Dermis microvascular lymphatic vessel endothelial cell (primary cell): ENCODE results near the gene CBLB. TPM values are rescaled to one million over a fixed set of nuclear protein-coding genes. Genes with fewer than 3 reads are reported as not detected.
"Not testable (repeated sequence)": the region's sequence is repeated elsewhere in the genome, so short reads cannot be mapped to it uniquely, and the experiment has no call there.

Experiments
- DNase-seq, 2 donors: peaks; one replicate each; pipeline versions ENCODE4 v3.0.0 to v3.0.0-alpha.2; 2010; ENCODE audit warnings: low read depth in 2 of 2
- total RNA-seq: library from RNA; depleted of rRNA; stranded (reverse); fragments of >200 nt; gene quantifications from 2 replicates; pipeline ENCODE4 v1.2.1, GENCODE V29; 2014

CBLB gene
- total RNA-seq, 1 donor from 2014 or later, result 10.5 TPM

DNA sequence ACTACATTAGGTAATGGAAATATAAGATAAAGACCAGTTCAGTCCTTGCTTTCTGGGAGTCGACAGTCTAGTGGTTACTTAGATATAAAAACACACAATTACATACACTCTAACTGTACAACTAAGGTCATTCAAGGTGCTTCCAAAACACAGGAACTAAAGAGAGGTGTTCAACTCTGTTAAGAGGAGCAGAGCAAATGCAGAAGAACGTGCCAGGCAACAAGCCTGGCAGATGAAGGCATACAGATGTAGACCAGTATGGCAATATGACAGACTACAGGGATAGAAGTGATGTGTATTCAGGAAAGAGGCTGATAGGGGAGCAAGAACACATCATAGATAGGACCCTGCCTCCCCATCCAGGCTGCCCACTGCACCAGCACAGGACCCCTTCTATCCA is 78.3 kb downstream of the CBLB start:
- no peak for DNase-seq

- no peak for DNase-seq
Measured at GRCh38 chr3:105788593-105788992, 80.2 kb downstream of the CBLB start.

DNA sequence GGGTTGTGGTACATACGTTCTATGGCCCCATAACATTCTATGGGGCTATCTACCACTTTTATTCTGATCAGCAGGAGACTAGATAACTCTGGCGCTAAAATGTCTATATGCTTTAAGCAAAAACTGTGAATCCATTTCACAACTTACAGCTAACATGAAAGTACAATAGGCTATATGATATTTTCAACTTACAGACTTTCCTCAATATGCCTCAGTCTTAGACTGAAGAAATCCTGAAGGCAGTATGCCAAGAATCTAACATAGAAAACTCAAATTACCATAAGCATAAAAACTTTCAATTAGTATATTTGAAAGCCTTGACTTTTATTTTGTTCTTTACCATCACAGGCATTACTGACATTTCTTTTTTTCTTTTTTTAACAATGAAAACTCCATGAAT is 81.4 kb downstream of the CBLB start:
- DNase-seq, result no peak

DNA sequence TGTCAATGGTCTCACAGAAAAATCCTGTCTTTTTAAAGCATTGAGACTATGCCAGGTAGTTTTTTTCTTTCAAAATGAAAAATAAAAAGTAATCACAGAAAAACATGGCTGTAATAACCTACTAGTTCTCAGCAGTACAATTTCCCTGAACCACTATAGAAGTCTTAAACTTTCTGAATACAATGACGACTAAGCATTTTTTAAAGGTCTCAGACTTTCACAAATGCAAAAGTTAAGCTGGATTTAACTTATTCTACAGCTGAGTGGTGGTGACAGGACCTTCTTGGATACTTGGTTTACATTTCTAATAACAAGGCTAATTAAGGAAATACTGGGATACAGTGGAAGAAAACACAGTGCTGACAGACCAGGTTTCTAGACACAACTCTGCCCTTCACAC is 81.8 kb downstream of the CBLB start:
- no peak for DNase-seq

DNA sequence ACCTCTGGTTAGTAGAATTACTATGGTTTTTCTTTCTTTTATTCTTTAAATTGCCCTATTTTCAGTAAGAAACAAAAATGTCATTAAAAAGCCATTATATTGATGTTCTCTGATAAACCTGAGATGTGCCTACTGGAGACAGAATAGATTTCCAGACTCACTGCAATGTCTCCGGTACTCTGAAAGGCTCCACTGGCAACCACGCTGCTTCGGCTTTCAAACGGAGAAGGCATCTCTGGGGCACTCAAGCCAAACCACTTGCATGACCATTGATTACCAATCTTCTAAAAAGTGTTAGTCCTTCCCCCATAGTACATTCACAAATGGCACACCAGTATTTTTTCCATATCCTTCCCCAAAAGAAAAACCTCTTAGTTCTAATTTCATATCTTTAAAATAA is 82.6 kb downstream of the CBLB start:
- DNase-seq, result no peak

DNA sequence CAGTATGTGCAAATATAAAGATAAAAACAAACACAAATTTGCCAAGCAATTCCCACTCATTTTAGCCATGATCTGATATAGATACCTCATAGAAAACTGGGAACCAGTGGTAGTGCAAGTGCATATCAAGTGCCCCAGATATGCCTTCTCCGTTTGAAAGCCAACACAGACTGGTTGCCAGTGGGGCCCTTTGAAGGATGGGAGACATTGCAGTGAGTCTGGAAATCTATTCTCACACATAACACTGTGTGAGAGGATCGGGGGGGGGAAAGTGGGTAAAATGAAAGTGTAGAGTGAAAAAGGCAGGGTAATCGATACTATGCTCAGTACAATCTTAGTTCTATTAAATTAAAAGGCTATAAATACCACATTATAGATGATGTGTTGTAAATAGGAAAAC is 83.0 kb downstream of the CBLB start:
- DNase-seq, result no peak

GRCh38 chr3:105783631-105784030 is 85.2 kb downstream of the CBLB start:
- DNase-seq, result no peak

GRCh38 chr3:105781871-105782270 is 86.9 kb downstream of the CBLB start:
- DNase-seq, result no peak

- no peak for DNase-seq
Measured at GRCh38 chr3:105780107-105780506, 88.7 kb downstream of the CBLB start.

DNA sequence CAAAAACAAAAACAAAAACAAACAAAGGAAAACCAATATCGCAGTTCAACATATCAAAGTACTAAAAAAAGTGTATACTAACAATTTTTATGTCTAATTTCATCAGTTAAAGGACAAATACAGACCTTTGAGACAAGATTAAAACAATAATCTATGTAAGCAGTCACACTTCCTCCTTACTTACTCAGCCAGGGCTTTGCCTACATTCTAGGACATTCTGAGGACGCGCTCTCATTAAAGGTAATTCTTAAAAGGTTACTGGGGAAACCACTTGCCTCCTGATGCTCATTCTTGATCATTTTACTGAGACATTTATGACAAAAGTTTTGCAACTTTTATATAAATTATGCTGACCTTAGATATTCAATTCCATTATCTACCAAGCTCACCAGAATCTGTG is 93.4 kb downstream of the CBLB start:
- no peak for DNase-seq

- DNase-seq, result no peak
Measured at GRCh38 chr3:105774444-105775180, 94.2 kb downstream of the CBLB start.

- no peak for DNase-seq
Measured at GRCh38 chr3:105773291-105773690, 95.5 kb downstream of the CBLB start.

DNA sequence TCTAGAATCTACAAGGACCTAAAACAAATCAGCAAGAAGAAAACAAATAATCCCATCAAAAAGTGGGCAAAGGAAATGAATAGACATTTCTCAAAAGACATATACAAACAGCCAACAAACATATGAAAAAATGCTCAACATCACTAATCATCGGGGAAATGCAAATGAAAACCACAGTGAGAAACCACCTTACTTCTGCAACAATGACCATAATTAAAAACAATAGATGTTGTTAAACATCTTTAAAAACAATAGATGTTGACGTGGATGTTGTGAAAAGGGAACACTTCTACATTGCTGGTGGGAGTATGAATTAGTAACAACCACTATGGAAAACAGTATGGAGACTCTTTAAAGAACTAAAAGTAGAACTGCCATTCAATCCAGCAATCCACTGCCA is 96.2 kb downstream of the CBLB start:
- DNase-seq, result no peak

DNA sequence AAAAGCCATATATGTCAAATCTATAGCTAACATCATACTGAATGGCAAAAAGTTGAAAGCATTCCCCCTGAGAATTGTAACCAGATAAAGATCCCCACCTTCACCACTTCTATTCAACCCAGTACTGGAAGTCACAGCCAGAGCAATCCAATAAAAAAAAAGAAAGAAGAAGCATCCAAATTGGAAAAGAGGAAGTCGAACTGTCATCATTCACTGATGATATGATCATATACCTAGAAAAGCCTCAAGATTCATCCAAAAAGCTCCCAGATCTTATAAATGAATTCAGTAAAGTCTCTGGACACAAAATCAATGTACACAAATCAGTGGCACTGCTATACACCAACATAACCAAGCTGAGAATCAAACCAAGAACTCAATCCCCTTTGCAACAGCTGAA is 97.4 kb downstream of the CBLB start:
- no peak for DNase-seq

DNA sequence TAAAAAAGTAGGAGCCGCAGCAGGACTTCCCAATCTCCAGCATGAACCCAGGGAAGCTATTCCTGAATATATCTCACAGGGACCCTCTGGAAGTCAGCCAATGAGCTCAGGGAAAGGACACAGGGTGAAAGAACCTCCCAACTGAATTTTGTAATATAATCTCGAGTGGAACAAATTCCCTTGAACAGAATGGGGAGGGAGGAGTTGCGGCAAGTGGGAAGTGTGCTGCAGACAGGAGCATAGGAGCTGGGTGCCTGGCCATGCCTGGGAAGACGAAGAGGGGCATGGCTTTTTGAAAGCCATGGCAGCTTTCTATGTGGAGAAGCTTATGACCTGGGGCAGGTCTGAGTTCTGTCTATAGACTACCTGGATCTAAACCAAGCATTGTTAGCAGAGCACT is 98.4 kb downstream of the CBLB start:
- no peak for DNase-seq

GRCh38 chr3:105767776-105768175 is 101.0 kb downstream of the CBLB start:
- no peak for DNase-seq

DNA sequence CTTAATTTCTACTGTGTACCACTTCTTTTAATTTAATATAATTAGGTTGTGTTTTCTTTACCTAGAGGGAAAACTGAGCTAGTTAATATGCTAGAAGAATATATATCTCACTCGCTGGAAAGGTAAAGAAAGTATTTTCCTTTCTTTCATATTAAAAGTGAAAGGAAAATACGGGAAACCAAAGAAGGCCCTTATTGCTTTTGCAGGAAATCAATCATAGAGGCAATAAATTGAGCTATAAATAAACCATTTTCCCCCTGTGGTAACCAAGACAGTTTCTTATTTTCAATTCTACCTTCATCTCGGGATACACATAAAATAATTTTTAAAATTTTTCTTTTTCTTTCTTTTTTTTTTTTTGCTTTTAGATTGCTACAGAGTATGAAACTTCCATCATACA is 101.6 kb downstream of the CBLB start:
- DNase-seq, result no peak

DNA sequence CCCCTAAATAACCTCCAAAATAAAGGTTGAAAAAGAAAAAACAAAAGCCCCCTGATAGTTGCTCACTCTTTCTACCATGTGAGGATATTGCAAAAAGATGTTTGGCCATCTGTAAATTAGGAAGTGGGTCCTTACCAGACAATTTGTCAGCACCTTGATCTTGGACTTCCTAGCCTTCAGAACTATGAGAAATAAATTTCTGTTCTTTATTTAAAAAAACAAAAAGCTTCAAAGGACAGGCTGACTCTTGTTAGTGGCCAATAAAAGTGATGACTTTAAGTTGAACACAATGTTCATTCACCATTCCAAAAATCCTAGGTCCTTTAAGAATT is 103.5 kb downstream of the CBLB start:
- no peak for DNase-seq

- DNase-seq, result no peak
Measured at GRCh38 chr3:105764378-105765307, 104.2 kb downstream of the CBLB start.

DNA sequence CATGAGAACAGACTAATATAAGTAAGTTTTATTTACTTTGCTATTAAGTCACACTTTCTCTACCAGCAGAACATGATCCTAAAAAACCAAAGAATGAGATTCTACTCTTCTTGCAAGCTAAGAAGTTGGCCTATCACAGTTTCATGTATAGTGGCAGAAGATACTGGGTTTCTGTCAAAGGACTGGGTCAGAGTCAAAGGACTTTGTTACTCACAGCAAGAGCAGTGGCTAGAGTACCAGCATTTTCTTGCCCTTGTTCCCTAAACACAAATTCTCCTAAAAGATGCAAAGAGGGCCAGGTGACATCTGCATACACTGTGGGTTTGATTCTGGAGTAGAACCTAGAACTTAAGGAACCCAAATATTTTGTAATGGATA is 105.2 kb downstream of the CBLB start:
- DNase-seq, result no peak

DNA sequence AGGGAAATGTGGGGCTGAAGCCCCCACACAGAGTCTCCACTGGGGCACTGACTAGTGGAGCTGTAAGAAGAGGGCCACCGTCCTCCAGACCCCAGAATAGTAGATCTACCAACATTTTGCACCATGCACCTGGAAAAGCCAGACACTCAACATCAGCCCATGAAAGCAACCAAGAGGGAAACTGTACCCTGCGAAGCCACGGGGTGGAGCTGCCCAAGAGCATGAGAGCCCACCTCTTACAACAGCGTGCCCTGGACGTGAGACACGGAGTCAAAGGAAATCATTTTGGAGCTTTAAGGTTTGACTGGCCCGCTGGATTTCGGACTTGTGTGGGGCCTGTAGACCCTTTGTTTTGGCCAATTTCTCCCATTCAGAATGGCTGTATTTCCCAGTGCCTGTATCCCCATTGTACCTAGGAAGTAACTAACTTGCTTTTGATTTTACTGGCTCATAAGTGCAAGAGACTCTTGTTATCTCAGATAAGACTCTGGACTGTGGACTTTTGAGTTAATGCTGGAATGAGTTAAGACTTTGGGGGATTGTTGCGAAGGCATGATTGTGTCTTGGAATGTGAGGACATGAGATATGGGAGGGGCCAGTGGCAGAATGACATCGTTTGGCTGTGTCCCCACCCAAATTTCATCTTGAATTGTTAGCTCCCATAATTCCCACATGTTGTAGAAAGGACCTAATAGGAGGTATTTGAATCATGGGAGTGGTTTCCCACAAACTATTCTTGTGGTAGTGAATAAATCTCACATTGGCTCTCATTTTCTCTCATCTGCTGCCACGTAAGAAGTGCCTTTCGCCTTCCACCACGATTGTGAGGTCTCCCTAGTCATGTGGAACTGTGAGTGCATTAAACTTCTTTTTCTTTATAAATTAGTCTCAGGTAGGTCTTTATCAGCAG is 105.8 kb downstream of the CBLB start:
- DNase-seq, result no peak

- not testable (repeated sequence) for DNase-seq
Measured at GRCh38 chr3:105762214-105762613, 106.6 kb downstream of the CBLB start.
